ENCODE results near the gene AGO1. TPM values are rescaled to one million over a fixed set of nuclear protein-coding genes. Genes with fewer than 3 reads are reported as not detected.

The AGO1 gene
- total and polyA plus RNA-seq, 10 of the 15 experiments (the other 5 are each of a cell fraction or from before 2014, with no cell fraction given) = 1.8 to 24.0 (median 8.1) TPM

DNA sequence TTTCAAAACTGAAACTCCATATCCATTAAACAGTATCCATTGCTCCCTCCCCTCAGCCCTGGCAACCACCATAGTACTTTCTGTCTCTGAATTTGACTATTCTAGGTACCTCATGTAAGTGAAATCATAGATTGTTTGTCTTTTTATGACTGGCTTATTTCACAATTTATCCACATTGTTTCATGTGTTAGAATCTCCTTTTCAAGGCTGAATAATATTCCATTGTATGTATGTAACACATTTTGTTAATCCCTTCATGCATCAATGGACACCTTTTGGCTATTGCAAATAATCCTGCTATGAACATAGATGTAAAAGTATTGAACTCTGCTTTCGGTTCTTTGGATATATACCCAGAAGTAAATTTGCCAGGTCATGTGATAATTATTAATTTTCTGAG is 85.4 kb downstream of the AGO1 start (continued):
- TF ChIP-seq, protein P1, sequence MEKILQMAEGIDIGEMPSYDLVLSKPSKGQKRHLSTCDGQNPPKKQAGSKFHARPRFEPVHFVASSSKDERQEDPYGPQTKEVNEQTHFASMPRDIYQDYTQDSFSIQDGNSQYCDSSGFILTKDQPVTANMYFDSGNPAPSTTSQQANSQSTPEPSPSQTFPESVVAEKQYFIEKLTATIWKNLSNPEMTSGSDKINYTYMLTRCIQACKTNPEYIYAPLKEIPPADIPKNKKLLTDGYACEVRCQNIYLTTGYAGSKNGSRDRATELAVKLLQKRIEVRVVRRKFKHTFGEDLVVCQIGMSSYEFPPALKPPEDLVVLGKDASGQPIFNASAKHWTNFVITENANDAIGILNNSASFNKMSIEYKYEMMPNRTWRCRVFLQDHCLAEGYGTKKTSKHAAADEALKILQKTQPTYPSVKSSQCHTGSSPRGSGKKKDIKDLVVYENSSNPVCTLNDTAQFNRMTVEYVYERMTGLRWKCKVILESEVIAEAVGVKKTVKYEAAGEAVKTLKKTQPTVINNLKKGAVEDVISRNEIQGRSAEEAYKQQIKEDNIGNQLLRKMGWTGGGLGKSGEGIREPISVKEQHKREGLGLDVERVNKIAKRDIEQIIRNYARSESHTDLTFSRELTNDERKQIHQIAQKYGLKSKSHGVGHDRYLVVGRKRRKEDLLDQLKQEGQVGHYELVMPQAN (conservative IDR thresholded peaks at IDR 0.05) = no peak
- TF ChIP-seq RBBP5 (conservative IDR thresholded peaks at IDR 0.05) = no peak

DNA sequence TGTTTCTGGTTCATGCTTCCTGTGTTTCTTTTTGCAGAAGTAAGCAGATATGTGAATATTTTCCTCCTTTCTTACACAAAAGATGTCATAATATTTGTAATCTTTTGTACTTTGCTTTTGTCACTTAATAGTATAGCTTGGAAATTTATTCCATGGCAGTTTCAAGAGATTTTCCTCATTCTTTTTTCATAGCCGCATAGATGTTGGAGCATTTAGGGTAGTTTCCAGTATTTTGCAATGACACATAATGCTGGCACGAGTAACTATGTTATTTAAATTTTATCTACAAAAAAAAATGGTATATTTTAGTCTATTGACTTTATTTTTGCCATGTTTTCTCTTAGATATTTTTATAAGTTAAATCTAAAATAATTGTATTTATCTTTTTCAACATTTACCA is 88.6 kb downstream of the AGO1 start:
- H3K27ac ChIP-seq (ENCODE audit: control insufficient read depth, insufficient read depth) = no peak overlapping the region
- no peaks in the 10 kb centered on the region for H3K79me2 ChIP-seq (ENCODE audit: control insufficient read depth, insufficient read depth, low read length)
- CTCF ChIA-PET = interaction anchor here (0.9 kb wide), 1 partner anchor 85 kb away, joined by 3 read pairs; no protein-coding TSS in a partner anchor
- no TSS peak for BruUV-seq (replicated peaks)
- no peaks in the 10 kb centered on the region for H4K20me1 ChIP-seq (ENCODE audit: control insufficient read depth, insufficient read depth)
- in situ Hi-C loops (cut with MboI) = no loop called here
- H3K9ac ChIP-seq (ENCODE audit: control insufficient read depth, insufficient read depth, low read length) = no peak overlapping the region
- WGBS (ENCODE audit: insufficient coverage, insufficient replicate concordance, low lambda C conversion rate, missing lambda C conversion rate) = 98% methylated on average over 2 of the region's 2 CpGs
- POLR2A ChIA-PET = no interaction called here
- no peaks in the 10 kb centered on the region for H3K27me3 ChIP-seq (replicated peaks in 1 of 2; ENCODE audit: control insufficient read depth in 2 of 2, insufficient read depth in 2 of 2, low read length in 1 of 2)
- DNase-seq (ENCODE audit: low read depth, low spot score) (no peak), FAIRE-seq (no peak), ATAC-seq (no peak)
- peaks cover 0 to 14% of the 10 kb centered on the region in 2 experiments; a peak in 1 of 4 replicates for H3K36me3 ChIP-seq (ENCODE audit: control insufficient read depth in 2 of 2, insufficient read depth in 2 of 2, low read length in 1 of 2)
- no peaks in the 10 kb centered on the region for H3K4me1 ChIP-seq (ENCODE audit: control insufficient read depth, insufficient read depth, low read length)
- H3K4me2 ChIP-seq (ENCODE audit: control insufficient read depth, insufficient read depth) = no peak overlapping the region
- RAD21 ChIA-PET (ENCODE audit: unreplicated experiment) = no interaction called here
- H3K4me3 ChIP-seq = no peak overlapping the region
- intact Hi-C loops (cut with micrococcal nuclease; ENCODE audit: unreplicated experiment) = no loop called here
- no peak overlapping the region for H2AFZ ChIP-seq (ENCODE audit: control insufficient read depth, low read depth, low read length)
- peaks cover 5% of the 10 kb centered on the region; the same call in 2 of the 3 replicates for H3K9me3 ChIP-seq (replicated peaks; ENCODE audit: control insufficient read depth, insufficient read depth, low read length)
- SMC1A ChIA-PET (ENCODE audit: uncharacterized antibody, unreplicated experiment) = no interaction called here
- TF ChIP-seq, protein P2, sequence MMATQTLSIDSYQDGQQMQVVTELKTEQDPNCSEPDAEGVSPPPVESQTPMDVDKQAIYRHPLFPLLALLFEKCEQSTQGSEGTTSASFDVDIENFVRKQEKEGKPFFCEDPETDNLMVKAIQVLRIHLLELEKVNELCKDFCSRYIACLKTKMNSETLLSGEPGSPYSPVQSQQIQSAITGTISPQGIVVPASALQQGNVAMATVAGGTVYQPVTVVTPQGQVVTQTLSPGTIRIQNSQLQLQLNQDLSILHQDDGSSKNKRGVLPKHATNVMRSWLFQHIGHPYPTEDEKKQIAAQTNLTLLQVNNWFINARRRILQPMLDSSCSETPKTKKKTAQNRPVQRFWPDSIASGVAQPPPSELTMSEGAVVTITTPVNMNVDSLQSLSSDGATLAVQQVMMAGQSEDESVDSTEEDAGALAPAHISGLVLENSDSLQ (IDR thresholded peaks at IDR 0.05) = no peak
- TF ChIP-seq NBN (IDR thresholded peaks at IDR 0.05) (no peak), SPI1 (IDR thresholded peaks at IDR 0.05; ENCODE audit: borderline replicate concordance, insufficient read depth, low read depth, low read length) (no peak), KAT2A (conservative IDR thresholded peaks at IDR 0.05; ENCODE audit: control insufficient read depth, low read depth, low read length) (no peak), PML (IDR thresholded peaks at IDR 0.05; ENCODE audit: low read length) (no peak), POLR2AphosphoS2 (IDR thresholded peaks at IDR 0.05; ENCODE audit: low read depth, low read length) (no peak)
- TF ChIP-seq, protein P3, sequence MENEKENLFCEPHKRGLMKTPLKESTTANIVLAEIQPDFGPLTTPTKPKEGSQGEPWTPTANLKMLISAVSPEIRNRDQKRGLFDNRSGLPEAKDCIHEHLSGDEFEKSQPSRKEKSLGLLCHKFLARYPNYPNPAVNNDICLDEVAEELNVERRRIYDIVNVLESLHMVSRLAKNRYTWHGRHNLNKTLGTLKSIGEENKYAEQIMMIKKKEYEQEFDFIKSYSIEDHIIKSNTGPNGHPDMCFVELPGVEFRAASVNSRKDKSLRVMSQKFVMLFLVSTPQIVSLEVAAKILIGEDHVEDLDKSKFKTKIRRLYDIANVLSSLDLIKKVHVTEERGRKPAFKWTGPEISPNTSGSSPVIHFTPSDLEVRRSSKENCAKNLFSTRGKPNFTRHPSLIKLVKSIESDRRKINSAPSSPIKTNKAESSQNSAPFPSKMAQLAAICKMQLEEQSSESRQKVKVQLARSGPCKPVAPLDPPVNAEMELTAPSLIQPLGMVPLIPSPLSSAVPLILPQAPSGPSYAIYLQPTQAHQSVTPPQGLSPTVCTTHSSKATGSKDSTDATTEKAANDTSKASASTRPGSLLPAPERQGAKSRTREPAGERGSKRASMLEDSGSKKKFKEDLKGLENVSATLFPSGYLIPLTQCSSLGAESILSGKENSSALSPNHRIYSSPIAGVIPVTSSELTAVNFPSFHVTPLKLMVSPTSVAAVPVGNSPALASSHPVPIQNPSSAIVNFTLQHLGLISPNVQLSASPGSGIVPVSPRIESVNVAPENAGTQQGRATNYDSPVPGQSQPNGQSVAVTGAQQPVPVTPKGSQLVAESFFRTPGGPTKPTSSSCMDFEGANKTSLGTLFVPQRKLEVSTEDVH (IDR thresholded peaks at IDR 0.05; ENCODE audit: low read depth, partially characterized antibody) = no peak
- TF ChIP-seq, protein P4, sequence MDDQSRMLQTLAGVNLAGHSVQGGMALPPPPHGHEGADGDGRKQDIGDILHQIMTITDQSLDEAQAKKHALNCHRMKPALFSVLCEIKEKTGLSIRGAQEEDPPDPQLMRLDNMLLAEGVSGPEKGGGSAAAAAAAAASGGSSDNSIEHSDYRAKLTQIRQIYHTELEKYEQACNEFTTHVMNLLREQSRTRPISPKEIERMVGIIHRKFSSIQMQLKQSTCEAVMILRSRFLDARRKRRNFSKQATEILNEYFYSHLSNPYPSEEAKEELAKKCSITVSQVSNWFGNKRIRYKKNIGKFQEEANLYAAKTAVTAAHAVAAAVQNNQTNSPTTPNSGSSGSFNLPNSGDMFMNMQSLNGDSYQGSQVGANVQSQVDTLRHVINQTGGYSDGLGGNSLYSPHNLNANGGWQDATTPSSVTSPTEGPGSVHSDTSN (IDR thresholded peaks at IDR 0.05; ENCODE audit: insufficient replicate concordance, low read depth, low read length) = no peak
- TF ChIP-seq, protein P5, sequence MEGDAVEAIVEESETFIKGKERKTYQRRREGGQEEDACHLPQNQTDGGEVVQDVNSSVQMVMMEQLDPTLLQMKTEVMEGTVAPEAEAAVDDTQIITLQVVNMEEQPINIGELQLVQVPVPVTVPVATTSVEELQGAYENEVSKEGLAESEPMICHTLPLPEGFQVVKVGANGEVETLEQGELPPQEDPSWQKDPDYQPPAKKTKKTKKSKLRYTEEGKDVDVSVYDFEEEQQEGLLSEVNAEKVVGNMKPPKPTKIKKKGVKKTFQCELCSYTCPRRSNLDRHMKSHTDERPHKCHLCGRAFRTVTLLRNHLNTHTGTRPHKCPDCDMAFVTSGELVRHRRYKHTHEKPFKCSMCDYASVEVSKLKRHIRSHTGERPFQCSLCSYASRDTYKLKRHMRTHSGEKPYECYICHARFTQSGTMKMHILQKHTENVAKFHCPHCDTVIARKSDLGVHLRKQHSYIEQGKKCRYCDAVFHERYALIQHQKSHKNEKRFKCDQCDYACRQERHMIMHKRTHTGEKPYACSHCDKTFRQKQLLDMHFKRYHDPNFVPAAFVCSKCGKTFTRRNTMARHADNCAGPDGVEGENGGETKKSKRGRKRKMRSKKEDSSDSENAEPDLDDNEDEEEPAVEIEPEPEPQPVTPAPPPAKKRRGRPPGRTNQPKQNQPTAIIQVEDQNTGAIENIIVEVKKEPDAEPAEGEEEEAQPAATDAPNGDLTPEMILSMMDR (IDR thresholded peaks at IDR 0.05 in 2 of 3, conservative IDR thresholded peaks at IDR 0.05 in 1 of 3; ENCODE audit: control insufficient read depth in 2 of 3, extremely low read depth in 1 of 3, insufficient read depth in 1 of 3, low read depth in 3 of 3, low read length in 3 of 3) = no peak
- TF ChIP-seq, protein P6, sequence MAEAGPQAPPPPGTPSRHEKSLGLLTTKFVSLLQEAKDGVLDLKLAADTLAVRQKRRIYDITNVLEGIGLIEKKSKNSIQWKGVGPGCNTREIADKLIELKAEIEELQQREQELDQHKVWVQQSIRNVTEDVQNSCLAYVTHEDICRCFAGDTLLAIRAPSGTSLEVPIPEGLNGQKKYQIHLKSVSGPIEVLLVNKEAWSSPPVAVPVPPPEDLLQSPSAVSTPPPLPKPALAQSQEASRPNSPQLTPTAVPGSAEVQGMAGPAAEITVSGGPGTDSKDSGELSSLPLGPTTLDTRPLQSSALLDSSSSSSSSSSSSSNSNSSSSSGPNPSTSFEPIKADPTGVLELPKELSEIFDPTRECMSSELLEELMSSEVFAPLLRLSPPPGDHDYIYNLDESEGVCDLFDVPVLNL (IDR thresholded peaks at IDR 0.05; ENCODE audit: low read depth, low read length) = no peak
